Embryonic facial prominence (tissue), 1 donor: Measurements from ENCODE around the gene DGKB.

Experiments used
- DNase-seq: peaks from one replicate; pipeline ENCODE4 v3.0.0-alpha.2; 2016; ENCODE audit errors: extremely low spot score

Gene DGKB

GRCh38 chr7:14760730-14761478, 141.6 kb downstream of the DGKB start:
- no peak for DNase-seq

GRCh38 chr7:14759785-14760184, 142.8 kb downstream of the DGKB start:
- DNase-seq: no peak

- no peak for DNase-seq
Measured at GRCh38 chr7:14754631-14755030, 147.9 kb downstream of the DGKB start.

- DNase-seq: no peak
Measured at GRCh38 chr7:14752301-14752700, 150.2 kb downstream of the DGKB start.

- no peak for DNase-seq
Measured at GRCh38 chr7:14751461-14751860, 151.1 kb downstream of the DGKB start.

- no peak for DNase-seq
Measured at GRCh38 chr7:14748461-14748860, 154.1 kb downstream of the DGKB start.

GRCh38 chr7:14747701-14748100, 154.8 kb downstream of the DGKB start:
- no peak for DNase-seq

GRCh38 chr7:14745076-14745475, 157.5 kb downstream of the DGKB start:
- no peak for DNase-seq

- DNase-seq: no peak
Measured at GRCh38 chr7:14740606-14741005, 161.9 kb downstream of the DGKB start.

GRCh38 chr7:14739841-14740185, 162.7 kb downstream of the DGKB start:
- DNase-seq: no peak

GRCh38 chr7:14739168-14739840, 163.2 kb downstream of the DGKB start:
- DNase-seq: no peak

- no peak for DNase-seq
Measured at GRCh38 chr7:14738086-14738485, 164.5 kb downstream of the DGKB start.

GRCh38 chr7:14734839-14735321, 167.7 kb downstream of the DGKB start:
- DNase-seq: no peak

GRCh38 chr7:14720785-14721184, 181.8 kb downstream of the DGKB start:
- DNase-seq: no peak

GRCh38 chr7:14717816-14718215, 184.7 kb downstream of the DGKB start:
- DNase-seq: peak; percentile 55

GRCh38 chr7:14717169-14717568, 185.4 kb downstream of the DGKB start:
- no peak for DNase-seq

- DNase-seq: no peak
Measured at GRCh38 chr7:14714161-14714728, 188.3 kb downstream of the DGKB start.

- DNase-seq: no peak
Measured at GRCh38 chr7:14698239-14698638, 204.3 kb downstream of the DGKB start.

- DNase-seq: no peak
Measured at GRCh38 chr7:14697684-14698083, 204.9 kb downstream of the DGKB start.

- no peak for DNase-seq
Measured at GRCh38 chr7:14691597-14692203, 210.9 kb downstream of the DGKB start.

- no peak for DNase-seq
Measured at GRCh38 chr7:14691034-14691433, 211.5 kb downstream of the DGKB start.

- DNase-seq: no peak
Measured at GRCh38 chr7:14690486-14690885, 212.1 kb downstream of the DGKB start.

- DNase-seq: no peak
Measured at GRCh38 chr7:14690075-14690474, 212.5 kb downstream of the DGKB start.
